Uterus (tissue), 2 donors: ENCODE data around the gene AVPI1.

ENCODE experiments used
- CTCF ChIP-seq, 4 experiments: fragments of 200-600 bp in 2 of 4; fragments of 450-650 bp in 2 of 4; sonication (generic) in 2 of 4; IDR thresholded peaks; one replicate each; pipeline ENCODE4 v1.5.1; 2016 to 2019; ENCODE audit warnings: antibody characterized with exemption in 4 of 4, mild to moderate bottlenecking in 2 of 4, moderate library complexity in 1 of 4
- POLR2A ChIP-seq, 2 donors: fragments of 450-650 bp; IDR thresholded peaks; one replicate each; pipeline ENCODE4 v1.6.1; 2016; ENCODE audit warnings: antibody characterized with exemption in 2 of 2, mild to moderate bottlenecking in 1 of 2, moderate library complexity in 1 of 2

DNA sequence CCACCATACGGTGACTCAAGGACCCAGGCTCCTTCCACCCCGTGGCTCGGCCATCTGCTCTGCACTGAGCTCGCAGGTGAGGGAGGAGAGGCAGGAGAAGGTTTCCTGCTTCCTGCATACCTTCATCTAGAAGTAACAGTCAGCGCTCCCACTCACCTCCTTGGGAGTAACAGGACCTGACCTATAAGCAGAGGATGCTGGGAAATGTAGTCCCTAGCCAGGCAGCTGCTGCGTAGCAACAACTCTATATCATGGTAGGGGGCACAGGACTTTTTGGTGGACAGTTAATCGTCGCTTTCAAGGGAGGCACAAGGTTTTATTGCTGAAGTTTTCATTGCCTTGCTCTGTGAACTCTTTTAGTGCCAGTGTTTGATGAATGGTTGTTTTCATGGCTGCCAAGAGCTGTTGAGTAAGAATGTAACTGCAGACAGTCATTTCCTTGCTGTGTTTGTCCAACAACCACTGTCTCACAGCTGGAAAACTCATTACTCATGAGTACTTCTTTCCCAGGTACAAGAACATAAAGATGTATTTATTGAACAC, 39.7 kb upstream of the AVPI1 start:
- TF ChIP-seq CTCF (IDR thresholded peaks at IDR 0.05): no peak
- no peak for TF ChIP-seq POLR2A (IDR thresholded peaks at IDR 0.05)
